ENCODE results near the gene MPHOSPH9.
A peak's percentile ranks its signal among the peaks of the same experiment; 100 is the strongest.
"Not testable (repeated sequence)": the region's sequence is repeated elsewhere in the genome, so short reads cannot be mapped to it uniquely, and the experiment has no call there.

MPHOSPH9 gene

GRCh38 chr12:123227581-123228258 lies 5.2 kb downstream of the MPHOSPH9 start:
- peak; percentile 26 for DNase-seq (ENCODE audit: low read depth, low spot score)

DNA sequence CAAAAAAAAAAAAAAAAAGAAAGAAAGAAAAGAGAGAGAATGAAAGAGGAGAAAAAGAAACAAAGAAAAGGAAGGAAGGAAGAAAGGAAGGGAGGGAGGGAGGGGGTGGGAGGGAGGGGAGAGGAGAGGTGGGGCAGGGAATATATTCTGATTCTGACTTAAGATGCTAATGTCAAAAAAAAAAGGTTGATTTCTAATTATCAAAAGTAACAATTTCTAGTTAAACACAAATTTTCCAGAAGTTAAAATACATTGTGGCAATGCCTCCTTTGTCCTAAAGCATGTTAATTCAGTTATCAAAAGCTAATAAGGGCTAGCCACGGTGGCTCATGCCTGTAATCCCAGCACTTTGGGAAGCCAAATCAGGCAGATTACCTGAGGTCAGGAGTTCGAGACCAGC lies 7.5 kb downstream of the MPHOSPH9 start:
- DNase-seq (ENCODE audit: low read depth, low spot score): no peak

GRCh38 chr12:123223241-123223668 lies 9.7 kb downstream of the MPHOSPH9 start:
- no peak for DNase-seq (ENCODE audit: low read depth, low spot score)

- DNase-seq (ENCODE audit: low read depth, low spot score): not testable (repeated sequence)
Observed at GRCh38 chr12:123207815-123208214, 25.1 kb downstream of the MPHOSPH9 start.

GRCh38 chr12:123206794-123207193 lies 26.1 kb downstream of the MPHOSPH9 start:
- peak; percentile 29 for DNase-seq (ENCODE audit: low read depth, low spot score)

DNA sequence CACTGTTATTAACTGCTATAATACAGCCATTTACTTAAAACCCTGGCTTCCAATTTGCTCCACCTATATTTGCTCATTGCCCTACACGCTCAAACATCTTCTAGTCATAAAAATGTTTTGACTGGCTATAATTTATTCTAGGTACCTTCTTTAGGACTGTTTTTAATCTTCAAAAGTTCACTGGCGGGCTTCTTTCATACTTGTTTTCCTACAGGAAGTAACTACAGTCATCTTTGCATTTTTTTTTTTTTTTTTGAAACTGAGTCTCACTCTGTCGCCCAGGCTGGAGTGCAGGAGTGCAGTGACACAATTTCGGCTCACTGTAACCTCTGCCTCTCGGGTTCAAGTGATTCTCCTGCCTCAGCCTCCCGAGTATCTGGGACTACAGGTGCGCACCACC lies 32.5 kb downstream of the MPHOSPH9 start:
- DNase-seq (ENCODE audit: low read depth, low spot score): no peak

DNA sequence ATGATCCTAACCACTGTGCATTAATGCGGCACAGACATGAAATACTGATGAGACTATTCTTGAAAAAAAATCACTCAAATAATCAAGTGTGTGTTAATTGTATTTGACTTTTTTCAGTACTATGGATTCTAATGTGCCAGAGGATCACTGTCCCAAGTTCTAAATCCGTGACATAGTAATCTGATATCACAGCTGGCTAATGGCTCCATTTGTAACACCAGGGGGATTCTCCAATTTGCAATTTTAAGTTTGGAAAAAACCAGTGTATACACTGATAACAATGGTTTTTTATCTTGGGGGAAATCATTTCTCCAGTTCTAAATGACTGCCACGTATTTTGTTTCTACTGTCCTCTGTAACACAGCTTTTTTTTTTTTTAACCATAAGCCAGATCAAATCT lies 33.0 kb downstream of the MPHOSPH9 start:
- no peak for DNase-seq (ENCODE audit: low read depth, low spot score)

DNA sequence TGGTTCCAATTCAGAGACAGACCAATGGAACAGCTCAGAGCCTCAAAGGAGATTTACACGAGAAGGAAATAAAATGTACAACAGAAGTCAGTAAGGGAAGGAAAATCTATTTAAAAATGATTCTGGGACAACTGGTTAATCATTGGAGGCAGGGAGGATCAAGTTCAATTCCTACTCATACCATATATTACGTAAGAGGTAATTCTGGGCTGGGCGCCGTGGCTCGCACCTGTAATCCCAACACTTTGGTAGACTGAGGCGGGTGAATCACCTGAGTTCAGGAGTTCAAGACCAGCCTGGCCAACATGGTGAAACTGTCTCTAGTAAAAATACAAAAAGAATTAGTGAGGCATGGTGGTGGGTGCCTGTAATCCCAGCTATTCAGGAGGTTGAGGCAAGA lies 45.3 kb downstream of the MPHOSPH9 start:
- DNase-seq (ENCODE audit: low read depth, low spot score): no peak

GRCh38 chr12:123180171-123180570 lies 52.8 kb downstream of the MPHOSPH9 start:
- peak; percentile 74 for DNase-seq (ENCODE audit: low read depth, low spot score)

- DNase-seq (ENCODE audit: low read depth, low spot score): no peak
Observed at GRCh38 chr12:123171967-123172366, 61.0 kb downstream of the MPHOSPH9 start.

- peak; percentile 14 for DNase-seq (ENCODE audit: low read depth, low spot score)
Observed at GRCh38 chr12:123167329-123167728, 65.6 kb downstream of the MPHOSPH9 start.

DNA sequence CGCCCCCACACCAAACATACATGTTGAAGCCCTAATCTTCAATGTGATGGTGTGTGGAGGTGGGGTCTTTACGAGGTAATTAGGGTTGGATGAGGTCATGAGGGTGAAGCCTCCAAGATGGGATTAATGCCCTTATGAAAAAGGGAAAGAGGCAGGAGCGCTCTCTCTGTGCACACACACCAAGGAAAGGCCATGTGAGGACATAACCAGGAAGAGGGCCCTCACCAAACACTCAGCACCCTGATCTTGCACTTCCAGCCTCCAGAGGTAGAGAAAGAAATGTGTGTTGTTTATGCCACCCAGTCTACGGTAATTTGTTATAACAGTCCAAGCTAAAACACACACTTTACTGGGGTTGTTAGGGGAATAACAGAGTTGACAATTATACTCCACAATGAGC lies 67.4 kb downstream of the MPHOSPH9 start:
- no peak for DNase-seq (ENCODE audit: low read depth, low spot score)

DNA sequence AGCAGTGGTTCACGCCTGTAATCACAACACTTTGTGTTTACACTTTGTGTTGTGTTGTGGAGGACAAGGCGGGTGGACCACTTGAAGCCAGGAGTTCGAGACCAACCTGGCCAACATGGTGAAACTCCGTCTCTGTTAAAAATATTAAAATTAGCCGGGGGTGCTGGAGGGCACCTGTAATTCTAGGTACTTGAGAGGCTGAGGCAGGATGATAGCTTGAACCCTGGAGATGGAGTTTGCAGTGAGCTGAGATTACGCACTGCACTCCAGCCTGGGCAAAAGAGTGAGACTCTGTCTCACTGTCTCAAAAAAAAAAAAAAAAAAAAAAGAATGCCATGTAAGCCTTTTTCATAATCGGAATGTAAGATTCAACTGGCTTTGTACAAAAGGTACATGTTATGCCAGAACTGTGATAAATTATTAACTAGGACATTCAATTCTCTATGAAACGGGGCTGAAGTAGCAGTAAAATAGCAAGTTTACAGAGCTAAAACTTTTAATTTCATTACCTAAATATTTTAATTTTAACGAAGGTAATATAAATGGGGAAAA lies 68.2 kb downstream of the MPHOSPH9 start:
- no peak for DNase-seq (ENCODE audit: low read depth, low spot score)

DNA sequence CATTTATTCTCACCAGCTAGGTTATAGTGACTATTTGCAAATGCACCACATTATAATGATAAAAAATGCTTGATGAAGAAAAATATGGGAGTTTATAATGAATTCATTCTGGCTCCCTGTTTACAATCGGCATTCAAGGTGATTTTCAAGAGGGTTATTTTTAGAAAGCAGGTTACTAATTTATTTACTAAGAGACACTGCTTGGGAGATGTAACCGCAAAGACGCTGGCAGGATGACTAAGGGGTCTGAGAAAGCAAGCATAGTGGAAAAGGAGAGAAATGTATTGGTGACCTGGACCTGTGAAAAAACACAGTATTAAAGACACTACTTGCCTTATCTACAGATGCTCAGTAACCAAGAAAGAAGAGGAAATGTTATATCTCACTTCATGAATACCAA lies 68.7 kb downstream of the MPHOSPH9 start:
- DNase-seq (ENCODE audit: low read depth, low spot score): no peak

- no peak for DNase-seq (ENCODE audit: low read depth, low spot score)
Observed at GRCh38 chr12:123163227-123163626, 69.7 kb downstream of the MPHOSPH9 start.

DNA sequence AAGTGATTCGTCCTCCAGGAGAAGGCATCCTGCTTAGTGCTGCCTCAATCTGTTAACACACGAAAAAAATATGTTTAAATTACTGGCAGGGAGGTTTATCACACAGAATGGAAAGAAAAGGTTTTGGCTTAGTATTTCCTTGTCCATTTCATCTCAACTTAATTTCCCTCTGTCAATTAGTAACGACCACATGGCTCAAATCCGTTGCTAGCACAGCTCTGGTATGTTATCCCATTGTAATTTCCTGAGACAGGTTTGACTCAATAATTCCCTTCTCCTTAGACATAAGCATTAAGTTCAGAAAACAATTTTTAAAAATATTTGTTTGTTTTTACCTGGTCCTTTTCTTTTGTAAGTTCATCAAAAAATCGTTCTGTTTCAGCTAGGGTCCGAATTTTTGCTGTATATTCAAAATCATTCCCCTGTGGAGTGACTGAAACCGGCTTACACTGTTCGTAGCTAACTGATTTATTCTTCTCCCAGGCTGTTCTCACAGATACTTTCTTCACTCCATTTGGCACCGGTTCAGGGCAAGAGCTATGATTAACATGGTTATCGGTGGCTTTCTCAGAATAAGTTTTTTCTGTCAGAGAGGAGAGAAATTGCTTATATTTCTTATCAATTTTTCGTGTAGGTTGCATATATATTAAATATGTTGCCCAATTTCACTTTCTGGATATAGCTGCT lies 72.0 kb downstream of the MPHOSPH9 start:
- DNase-seq (ENCODE audit: low read depth, low spot score): peak; percentile 33

- no peak for DNase-seq (ENCODE audit: low read depth, low spot score)
Observed at GRCh38 chr12:123153906-123154305, 79.0 kb downstream of the MPHOSPH9 start.

DNA sequence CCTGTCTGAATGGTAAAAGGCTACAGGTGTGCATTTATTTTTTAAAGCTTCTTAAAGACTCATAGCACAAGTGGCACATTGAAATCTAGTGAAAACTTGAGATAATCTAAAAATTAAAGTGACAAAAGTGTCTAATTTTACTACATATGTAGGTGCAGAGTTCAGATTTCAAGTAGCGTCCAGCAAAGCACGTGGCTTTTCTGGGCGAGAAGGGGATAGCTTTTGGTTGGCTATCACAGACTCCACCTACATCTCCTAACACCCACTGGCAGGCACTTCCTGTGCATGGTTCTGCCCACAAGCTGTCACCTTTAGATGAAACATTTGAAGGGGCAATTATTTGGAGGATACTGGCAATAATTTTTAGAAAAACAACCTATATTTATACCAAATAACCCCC lies 80.1 kb downstream of the MPHOSPH9 start:
- DNase-seq (ENCODE audit: low read depth, low spot score): no peak

DNA sequence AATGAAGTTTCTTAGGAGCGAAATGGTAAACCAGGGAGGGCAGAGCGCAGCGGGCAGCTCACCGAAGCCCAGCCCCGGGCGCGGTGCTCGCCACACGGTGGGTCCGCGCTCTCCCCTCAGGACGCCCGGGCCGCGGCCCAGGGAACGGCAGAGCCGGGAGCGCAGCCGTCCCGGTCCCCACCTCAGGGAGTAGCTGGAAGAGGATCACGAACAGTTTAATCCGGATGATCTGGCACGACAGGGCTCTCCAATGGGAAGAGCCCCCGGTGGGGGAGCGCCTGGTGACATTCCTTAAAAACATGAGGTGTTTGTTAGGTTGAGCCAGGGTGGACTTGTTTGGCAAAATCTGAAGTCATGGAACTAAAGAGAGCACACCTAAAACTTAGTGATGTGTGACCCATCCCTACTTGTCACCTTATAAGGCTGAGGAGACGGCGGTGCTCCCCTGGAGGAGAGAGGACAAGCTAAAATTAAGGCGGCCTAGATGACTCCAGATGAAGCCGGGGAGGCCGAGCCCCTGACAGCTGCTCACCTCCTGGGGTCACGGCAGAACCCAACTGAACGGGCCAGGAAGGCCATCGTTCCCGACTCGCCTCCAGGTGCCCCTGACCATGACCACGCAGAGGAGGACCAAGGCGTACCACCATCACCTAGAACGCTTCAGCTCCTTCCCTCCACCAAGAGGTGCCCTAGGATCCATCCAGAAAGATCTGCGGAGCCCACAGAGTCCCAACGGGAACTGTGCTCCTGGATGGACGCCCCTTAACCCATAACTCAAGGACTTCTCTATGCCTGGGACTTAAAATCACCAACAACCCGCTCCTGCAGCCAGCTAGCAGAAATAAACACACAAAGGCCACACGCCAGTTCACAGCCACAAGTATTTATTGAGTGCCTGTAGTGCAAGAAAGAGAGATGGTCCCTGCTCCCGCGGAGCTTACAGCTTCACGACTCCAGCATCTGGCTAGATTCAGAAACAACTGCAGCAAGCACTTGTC lies 81.2 kb downstream of the MPHOSPH9 start:
- DNase-seq (ENCODE audit: low read depth, low spot score): peak; percentile 26

DNA sequence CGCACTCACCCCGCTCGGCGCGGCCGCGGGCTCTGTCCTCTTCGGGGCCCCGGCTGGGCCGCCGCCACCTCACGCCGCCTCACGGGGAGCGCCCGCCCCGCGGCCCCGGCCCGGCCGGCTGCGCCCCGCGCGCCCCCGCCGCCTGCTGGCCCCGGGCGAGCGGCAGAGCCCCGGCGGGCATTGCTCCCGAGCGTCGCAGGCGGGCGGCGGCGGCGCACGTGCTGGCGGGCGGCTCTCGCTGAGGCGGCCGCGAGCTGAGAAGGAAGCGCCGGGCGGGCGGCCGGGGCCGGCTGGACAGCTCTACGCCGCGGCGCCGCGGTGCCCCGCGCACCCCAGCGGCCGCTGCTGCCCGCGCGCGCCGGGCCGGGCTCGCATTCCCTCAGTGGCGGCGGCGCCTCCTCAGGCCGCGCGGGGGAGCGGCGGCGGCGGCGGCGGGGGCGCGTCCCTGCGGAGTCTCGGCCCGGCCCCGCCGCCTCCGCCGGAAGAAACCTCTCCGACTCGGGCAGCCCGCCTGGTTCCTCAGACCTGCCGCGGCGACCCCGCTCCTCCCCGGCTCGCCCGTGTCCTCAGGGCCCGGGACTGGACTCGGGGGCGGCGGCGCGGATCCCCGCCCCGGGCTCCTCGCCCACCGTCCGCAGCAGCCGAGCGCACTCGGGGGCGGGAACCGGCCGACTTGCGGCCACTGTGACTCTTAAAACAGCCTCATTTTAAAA lies 82.0 kb downstream of the MPHOSPH9 start, which contains the start of gene PITPNM2:
Gene PITPNM2, minus strand, starts transcription at position 347 of the 713 bp plus-strand sequence. CDS start 116,500 bp downstream, outside the sequence.
- peak; percentile 91 for DNase-seq (ENCODE audit: low read depth, low spot score)

DNA sequence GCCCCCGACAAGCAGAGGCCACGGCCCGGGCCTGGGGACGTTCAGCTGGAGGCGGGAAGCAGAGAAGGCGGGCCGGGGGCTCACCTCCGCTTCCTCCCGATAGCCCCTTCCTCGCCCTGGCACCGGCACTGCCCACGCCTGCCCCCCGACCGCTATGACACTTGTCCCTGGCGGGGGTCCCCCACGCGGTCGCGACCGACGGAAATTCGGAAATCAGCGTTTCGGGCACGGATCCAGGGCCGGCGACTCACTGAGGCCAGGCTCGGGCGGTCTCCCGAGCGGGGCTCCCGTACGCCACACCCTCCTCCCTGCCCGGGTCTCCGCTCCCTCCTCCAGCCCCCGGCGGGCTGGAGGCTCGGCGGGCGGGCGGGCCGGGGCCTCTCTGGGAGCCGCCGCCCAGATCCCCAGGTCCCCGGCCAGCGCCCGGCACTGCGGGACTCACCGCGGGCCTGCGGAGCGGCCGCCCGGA lies 82.6 kb downstream of the MPHOSPH9 start:
- peak; percentile 60 for DNase-seq (ENCODE audit: low read depth, low spot score)

Measured in astrocyte of the hippocampus (primary cell).